GM10266 (cell line): Measurements from ENCODE around the gene ALK.

ENCODE experiments used
- DNase-seq: peaks from one replicate; pipeline ENCODE4 v3.0.0; 2012; ENCODE audit errors: extremely low spot score
- TF ChIP-seq, protein P1 (sequence below): IDR thresholded peaks from 2 replicates; pipeline ENCODE4 v1.5.1; 2012; ENCODE audit warnings: mild to moderate bottlenecking, low read depth; ENCODE audit not compliant: control insufficient read depth, insufficient read depth; ENCODE audit errors: missing control alignments

ALK gene

GRCh38 chr2:29166242-29167039 lies 754.9 kb downstream of the ALK start:
- DNase-seq, result no peak

DNA sequence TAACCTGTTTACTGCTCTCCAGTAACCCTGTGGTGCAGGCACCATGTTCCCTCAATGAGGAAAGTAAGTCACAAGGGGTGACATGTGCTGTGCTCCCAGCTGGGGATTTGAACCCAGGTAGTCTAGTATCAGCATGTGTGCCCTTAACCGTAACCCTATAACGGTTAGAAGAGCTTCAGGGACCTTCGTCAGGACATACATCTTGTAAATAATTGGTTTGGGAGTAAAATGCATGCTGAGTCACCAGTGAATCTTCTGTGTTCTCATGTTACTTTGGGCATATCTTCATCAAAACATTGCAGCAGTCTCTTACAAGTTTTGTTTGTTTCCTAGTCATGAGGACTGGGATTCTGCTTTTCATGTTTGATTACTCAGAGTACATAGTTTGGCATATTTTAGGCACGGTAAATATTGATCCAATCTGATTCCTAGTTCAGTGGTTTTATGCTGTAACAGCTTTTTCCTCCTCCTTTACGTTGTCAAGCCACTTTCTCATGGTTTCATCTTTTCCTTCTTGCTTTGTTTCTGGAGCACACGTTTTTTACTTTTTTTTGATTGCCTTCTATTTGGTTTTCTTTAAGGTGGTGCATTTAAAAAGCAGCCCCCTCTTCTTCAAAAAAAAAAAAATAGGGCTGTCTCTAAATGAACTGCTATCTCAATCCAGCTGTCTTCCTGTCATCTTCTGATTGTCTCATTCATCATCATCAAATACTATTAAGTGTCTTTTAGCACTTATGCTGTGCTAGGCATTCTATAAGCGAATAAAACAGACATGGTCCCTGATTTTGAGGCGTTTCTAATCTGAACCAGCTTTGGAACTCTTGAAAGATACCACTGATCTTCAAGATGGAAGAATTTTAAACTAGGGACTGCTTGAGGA lies 755.8 kb downstream of the ALK start:
- no peak for DNase-seq
- TF ChIP-seq, protein P1, sequence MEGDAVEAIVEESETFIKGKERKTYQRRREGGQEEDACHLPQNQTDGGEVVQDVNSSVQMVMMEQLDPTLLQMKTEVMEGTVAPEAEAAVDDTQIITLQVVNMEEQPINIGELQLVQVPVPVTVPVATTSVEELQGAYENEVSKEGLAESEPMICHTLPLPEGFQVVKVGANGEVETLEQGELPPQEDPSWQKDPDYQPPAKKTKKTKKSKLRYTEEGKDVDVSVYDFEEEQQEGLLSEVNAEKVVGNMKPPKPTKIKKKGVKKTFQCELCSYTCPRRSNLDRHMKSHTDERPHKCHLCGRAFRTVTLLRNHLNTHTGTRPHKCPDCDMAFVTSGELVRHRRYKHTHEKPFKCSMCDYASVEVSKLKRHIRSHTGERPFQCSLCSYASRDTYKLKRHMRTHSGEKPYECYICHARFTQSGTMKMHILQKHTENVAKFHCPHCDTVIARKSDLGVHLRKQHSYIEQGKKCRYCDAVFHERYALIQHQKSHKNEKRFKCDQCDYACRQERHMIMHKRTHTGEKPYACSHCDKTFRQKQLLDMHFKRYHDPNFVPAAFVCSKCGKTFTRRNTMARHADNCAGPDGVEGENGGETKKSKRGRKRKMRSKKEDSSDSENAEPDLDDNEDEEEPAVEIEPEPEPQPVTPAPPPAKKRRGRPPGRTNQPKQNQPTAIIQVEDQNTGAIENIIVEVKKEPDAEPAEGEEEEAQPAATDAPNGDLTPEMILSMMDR, result no peak

More at GRCh38 chr2:29166242-29167039, 754.9 kb downstream of the ALK start:
- TF ChIP-seq, protein P1, result no peak

DNA sequence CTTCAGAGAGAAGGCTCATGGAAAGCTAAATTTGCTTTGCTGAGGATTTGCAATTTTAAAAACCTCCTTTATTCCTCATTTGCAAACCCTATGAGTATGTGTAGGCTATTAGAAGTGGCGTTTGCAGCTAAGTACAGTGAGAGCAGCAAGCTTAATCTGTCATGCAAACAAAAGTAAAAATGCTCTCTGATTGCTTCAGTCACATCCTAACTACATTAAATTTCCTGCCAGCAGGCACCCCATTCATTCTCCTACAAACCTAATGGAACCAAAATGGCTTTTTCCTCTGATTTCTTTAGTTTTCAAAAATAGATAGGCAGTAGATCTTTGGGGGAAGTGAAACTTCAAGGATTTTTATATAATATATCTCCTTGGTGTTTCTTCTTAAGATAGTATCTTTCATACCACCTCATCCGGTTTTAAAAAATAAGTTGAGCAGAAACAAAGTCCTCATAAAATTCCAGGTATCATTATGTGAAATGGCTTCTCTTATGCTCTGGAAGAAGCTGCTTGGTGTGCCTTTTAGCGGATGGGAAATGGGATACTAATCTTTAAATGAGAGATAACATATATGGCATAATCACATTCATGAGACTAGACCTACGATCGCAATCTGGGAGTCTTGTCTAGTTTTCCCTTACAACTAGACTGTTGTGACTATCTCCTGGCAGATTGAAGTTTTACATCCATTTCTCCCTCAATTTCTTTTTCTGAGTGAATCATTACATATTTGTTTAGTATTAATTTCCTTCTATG lies 757.1 kb downstream of the ALK start:
- TF ChIP-seq, protein P1, result no peak
- DNase-seq, result no peak

DNA sequence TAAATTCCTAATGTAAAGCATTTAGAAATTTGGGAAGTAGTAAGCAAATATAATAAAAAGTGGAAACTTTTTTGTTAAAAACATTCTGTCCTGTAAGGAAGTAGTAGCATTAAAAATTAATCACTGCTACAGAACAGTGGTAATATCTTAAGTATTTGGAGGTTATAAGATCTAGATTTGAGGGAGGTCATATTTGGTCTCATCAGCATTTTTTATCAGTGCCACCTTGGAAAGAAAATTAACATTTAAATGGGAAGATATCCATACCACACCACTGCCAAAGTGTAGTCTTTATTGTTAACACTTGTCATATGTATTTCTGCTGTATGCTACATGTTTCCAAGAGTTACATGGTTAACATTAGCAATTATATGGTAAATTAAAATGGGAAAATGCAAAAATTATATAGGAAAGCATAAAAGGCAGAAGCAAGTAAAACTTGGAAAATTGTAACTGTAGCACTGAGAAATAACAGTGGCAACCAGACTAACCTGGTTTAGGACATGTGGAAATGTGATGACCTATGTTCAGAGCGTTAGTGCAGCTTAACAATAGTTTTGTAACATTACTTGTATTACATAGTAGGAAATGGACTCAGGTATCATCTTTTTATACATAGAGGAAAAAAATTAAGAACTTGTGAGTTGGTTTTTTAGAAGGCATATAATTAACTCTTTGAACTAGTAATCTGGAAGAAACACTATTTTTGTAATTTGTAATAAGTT lies 759.0 kb downstream of the ALK start:
- TF ChIP-seq, protein P1, result no peak

GRCh38 chr2:29160184-29160583 lies 761.2 kb downstream of the ALK start:
- TF ChIP-seq, protein P1, result no peak
- no peak for DNase-seq

More for the DNA sequence above, 759.0 kb downstream of the ALK start:
- DNase-seq, result no peak

GRCh38 chr2:29159125-29159524 lies 762.3 kb downstream of the ALK start:
- TF ChIP-seq, protein P1, result no peak
- DNase-seq, result no peak
